Astrocyte of the cerebellum (primary cell): ENCODE results near the gene TMEM11.
"Not testable (repeated sequence)": the region's sequence is repeated elsewhere in the genome, so short reads cannot be mapped to it uniquely, and the experiment has no call there.

Experiments used
- DNase-seq: peaks from one replicate; pipeline ENCODE4 v3.0.0-alpha.2; 2011; ENCODE audit warnings: low read depth
- H3K4me3 ChIP-seq: 2 replicates; pipeline ENCODE4 v1.5.1; 2011; ENCODE audit warnings: mild to moderate bottlenecking, low read depth, low read length, moderate library complexity
- in situ Hi-C: cut with HindIII; loops from 2 replicates; pipeline ENCODE4 v1.10.0; 2017; ENCODE audit warnings: low sequenced_read_pairs
- TF ChIP-seq, protein P1 (sequence below): IDR thresholded peaks from 2 replicates; pipeline ENCODE4 v1.5.1; 2012; ENCODE audit warnings: low read length, low read depth, moderate library complexity, mild to moderate bottlenecking; ENCODE audit errors: missing control alignments

The TMEM11 gene

DNA sequence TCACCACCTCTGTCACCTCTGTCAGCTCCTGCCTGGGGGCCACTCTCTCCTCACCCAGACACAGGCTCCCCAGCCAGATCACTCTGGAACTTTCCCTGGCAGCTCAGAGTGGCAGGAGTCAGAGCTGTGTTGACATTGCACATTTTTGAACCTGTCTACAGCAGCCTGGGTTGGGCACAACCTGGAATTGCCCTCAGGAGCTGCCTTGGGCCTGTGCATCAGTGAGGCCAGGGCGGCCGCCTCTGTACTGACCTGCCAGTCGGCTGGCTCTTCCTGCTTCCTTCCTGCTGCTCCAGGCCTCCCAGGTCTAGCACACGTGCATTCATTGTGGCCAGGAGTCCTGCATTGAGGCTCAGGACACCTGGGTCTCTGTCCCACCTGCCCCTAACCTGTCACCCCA lies 14.2 kb upstream of the TMEM11 start:
- H3K4me3 ChIP-seq = no peak overlapping the region
- in situ Hi-C loops = no loop called here
- TF ChIP-seq, protein P1, sequence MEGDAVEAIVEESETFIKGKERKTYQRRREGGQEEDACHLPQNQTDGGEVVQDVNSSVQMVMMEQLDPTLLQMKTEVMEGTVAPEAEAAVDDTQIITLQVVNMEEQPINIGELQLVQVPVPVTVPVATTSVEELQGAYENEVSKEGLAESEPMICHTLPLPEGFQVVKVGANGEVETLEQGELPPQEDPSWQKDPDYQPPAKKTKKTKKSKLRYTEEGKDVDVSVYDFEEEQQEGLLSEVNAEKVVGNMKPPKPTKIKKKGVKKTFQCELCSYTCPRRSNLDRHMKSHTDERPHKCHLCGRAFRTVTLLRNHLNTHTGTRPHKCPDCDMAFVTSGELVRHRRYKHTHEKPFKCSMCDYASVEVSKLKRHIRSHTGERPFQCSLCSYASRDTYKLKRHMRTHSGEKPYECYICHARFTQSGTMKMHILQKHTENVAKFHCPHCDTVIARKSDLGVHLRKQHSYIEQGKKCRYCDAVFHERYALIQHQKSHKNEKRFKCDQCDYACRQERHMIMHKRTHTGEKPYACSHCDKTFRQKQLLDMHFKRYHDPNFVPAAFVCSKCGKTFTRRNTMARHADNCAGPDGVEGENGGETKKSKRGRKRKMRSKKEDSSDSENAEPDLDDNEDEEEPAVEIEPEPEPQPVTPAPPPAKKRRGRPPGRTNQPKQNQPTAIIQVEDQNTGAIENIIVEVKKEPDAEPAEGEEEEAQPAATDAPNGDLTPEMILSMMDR = no peak
- no peak for DNase-seq

DNA sequence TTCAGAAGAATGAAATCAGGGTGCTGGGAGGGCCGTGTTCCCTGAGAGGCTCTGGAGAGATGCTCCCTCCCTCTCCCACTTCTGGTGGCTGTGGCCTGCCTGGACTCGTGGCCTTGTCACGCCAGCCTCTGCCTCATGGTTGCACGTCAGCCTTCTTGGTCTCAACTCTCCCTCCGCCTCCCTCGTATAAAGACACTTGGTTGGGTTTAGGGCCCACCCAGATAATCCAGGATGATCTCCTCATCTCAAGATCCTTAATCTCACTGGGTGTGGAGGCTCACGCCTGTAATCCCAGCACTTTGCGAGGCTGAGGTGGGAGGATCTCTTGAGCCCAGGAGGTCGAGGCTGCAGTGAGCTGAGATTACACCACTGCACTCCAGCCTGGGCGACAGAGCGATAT lies 13.3 kb upstream of the TMEM11 start:
- DNase-seq, H3K4me3 ChIP-seq, in situ Hi-C loops: not testable (repeated sequence)

DNA sequence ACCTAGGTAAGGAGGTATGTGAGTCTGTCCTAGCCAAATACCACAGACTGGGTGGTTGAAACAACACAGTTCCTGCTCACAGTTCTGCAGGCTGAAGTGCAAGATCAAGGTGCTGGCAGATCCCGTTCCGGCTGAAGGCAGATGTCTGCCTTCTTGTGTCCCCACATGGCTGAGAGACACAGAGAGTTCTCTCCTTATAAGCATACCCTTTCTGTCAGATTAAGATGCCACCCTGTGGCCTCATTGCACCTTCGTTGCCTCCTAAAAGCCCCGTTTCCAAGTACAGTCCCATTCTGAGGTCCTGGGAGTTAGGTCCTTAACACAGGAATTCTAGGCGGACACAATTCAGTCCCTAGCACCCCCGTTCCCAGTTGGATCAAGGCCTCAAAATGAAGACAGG lies 9.1 kb upstream of the TMEM11 start:
- in situ Hi-C loops = no loop called here
- H3K4me3 ChIP-seq = no peak overlapping the region
- TF ChIP-seq, protein P1 = no peak
- DNase-seq = no peak

DNA sequence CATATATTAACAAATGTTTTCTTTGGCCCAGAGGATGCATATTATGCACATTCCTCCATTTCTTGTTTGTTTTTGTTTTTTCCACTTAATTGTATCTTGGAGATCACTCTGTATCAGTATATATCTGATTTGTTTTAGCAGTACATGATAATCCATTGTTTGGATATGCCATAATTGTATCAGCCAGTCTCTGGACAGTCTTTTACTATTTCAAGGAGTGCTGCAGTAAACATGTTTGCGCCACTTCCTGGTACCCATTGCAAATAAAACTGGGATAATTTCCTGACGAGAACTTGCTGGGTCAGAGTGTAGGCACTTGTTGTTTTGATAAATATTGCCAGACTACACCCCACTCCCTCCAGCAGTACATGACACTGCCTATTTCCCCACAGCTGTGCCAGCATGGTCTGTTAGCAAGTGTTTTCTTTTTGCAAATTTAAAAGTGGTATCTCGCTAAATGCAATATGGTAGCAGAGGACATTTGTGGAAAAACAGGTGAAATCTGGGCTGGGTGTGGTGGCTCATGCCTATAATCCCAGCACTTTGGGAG lies 4.9 kb upstream of the TMEM11 start:
- no peak overlapping the region for H3K4me3 ChIP-seq
- DNase-seq = no peak
- in situ Hi-C loops = no loop called here
- TF ChIP-seq, protein P1 = no peak

DNA sequence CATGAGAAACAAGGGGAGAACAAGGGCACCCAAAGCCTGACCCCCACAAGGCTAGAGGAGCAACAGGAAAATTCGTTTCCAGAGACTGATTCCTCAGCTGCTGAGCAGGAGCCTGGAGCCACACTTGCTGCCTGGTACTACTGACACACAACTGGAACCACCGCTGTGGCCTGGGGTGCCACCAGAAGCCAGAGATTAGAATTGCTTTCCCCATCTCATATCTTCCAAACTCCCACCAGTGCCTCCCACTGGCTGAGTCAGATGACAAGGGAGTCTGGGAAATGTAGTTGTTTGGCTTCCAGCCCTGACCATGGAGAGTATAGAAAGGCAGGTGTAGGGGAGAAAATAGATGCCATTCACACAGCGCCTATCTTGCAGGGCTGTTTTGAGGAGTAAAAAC lies 4.1 kb upstream of the TMEM11 start:
- DNase-seq = no peak
- in situ Hi-C loops = no loop called here
- TF ChIP-seq, protein P1 = no peak
- H3K4me3 ChIP-seq = no peak overlapping the region

DNA sequence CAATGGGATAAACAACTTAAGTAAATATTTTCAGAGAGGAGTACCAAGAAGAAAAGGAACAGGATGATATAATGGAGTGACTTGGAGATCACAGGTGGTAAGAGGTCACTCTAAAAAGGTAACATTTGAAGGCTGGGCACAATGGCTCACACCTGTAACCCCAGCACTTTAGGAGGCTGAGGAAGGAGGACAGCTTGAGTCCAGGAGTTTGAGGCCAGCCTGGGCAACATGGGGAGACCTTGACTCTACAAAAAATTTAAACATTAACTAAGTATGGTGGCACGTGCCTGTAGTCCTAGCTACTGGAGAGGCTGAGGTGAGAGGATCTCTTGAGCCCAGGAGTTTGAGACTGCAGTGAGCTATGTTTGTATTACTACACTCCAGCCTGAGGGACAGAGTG lies 3.4 kb upstream of the TMEM11 start:
- in situ Hi-C loops = no loop called here
- no peak overlapping the region for H3K4me3 ChIP-seq
- TF ChIP-seq, protein P1 = no peak
- DNase-seq = no peak

DNA sequence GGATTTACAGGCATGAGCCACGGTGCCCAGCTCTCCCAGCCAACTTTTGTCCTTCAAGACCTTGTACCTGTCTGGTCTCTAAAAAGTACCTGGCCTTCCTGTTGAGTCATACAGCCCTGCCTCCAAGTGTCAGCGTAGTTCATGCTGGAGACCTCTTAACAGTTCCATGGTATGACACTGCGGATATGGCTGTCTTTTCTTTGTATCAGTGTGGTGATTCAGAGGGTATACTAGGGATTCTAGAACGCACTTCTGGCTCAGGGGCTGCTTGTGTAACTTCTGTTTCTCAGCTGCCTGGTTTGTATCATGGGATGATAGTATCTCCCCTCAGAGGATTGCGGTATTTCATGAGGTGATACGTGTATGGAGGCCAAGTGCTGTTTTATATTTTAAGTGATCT lies 2.0 kb upstream of the TMEM11 start:
- TF ChIP-seq, protein P1 = no peak
- in situ Hi-C loops = no loop called here
- no peak for DNase-seq

More for the DNA sequence above, 2.0 kb upstream of the TMEM11 start:
- no peak overlapping the region for H3K4me3 ChIP-seq
